K562 (cell line): Measurements from ENCODE around the gene PTTG1IP. TPM values are rescaled to one million over a fixed set of nuclear protein-coding genes. Genes with fewer than 3 reads are reported as not detected.
A peak's percentile ranks its signal among the peaks of the same experiment; 100 is the strongest.

Experiments used
- CHD1 ChIP-seq: fragments of 200-600 bp; sonication (generic); IDR thresholded peaks from one replicate; pipeline ENCODE4 v1.6.1; 2012; ENCODE audit warnings: mild to moderate bottlenecking, moderate library complexity, low read length, inconsistent platforms
- DDX20 ChIP-seq: fragments of 450-650 bp; IDR thresholded peaks from 2 replicates; pipeline ENCODE4 v1.6.1; 2016; ENCODE audit warnings: missing genetic modification characterization, low read depth, mild to moderate bottlenecking, missing compliant biosample characterization, moderate library complexity
- ESRRB ChIP-seq: fragments of 250-450 bp; sonication (Bioruptor Pico); IDR thresholded peaks from 2 replicates; pipeline ENCODE4 v1.5.0; 2020; ENCODE audit warnings: mild to moderate bottlenecking, moderate library complexity, borderline replicate concordance
- KDM2B ChIP-seq: fragments of 250-450 bp; sonication (Bioruptor Pico); IDR thresholded peaks from 2 replicates; pipeline ENCODE4 v1.8.0; 2021; ENCODE audit warnings: mild to moderate bottlenecking, moderate library complexity
- U2AF2 ChIP-seq: fragments of 200-400 bp; formaldehyde crosslinking; optimal IDR thresholded peaks from 2 replicates; pipeline ENCODE3; 2017; ENCODE audit warnings: low read depth, mild to moderate bottlenecking, low read length
- YBX1 ChIP-seq: fragments of 450-650 bp; IDR thresholded peaks from 2 replicates; pipeline ENCODE4 v1.7.1; 2016; ENCODE audit warnings: mild to moderate bottlenecking
- ZFX ChIP-seq: sonication (generic); formaldehyde crosslinking; IDR thresholded peaks from 2 replicates; pipeline ENCODE4 v1.8.0; 2022; ENCODE audit warnings: mild to moderate bottlenecking, missing genetic modification reagents, moderate library complexity
- ZNF274 ChIP-seq: IDR thresholded peaks from 2 replicates; pipeline ENCODE4 v1.6.1; 2011; ENCODE audit warnings: low read depth, mild to moderate bottlenecking, low read length, moderate library complexity, borderline replicate concordance
- polyA plus RNA-seq, 8 experiments: library from polyadenylated mRNA; depleted of rRNA in 4 of 8; stranded (reverse) in 5 of 8; unstranded in 3 of 8; fragments of >200 nt; fragmentation: Nextera tagmentation in 2 of 8; fragmentation: Illumina TruSeq in 1 of 8; extraction: Ambion mirVana in 2 of 8; extraction: Trizol in 1 of 8; gene quantifications; 2 replicates each; pipeline versions ENCODE4 v1.2.1 to v1.2.3, GENCODE V29; 2011 to 2014; ENCODE audit warnings: inconsistent platforms in 1 of 8, missing spikeins in 1 of 8
- total RNA-seq, 7 experiments: library from RNA; depleted of rRNA in 6 of 7; stranded (reverse); fragments of >200 nt in 6 of 7; fragmentation: Illumina TruSeq in 2 of 7; extraction: Trizol in 2 of 7; gene quantifications; 2 replicates each; pipeline versions ENCODE4 v1.2.1 to v1.2.3, GENCODE V29; 2011 to 2021; ENCODE audit warnings: low replicate concordance in 1 of 7
- TF ChIP-seq, protein P1 (sequence below): sonication (generic); formaldehyde crosslinking; IDR thresholded peaks from 2 replicates; pipeline ENCODE4 v1.8.0; 2023; ENCODE audit warnings: mild to moderate bottlenecking, missing genetic modification reagents
- TF ChIP-seq, protein P2 (sequence below), 2 experiments: fragments of 450-650 bp in 1 of 2; sonication (generic) in 1 of 2; formaldehyde crosslinking in 1 of 2; IDR thresholded peaks; 2 replicates each; pipeline versions ENCODE4 v1.7.1 to v1.9.0; 2016 to 2022; ENCODE audit warnings: inconsistent platforms in 1 of 2, mild to moderate bottlenecking in 1 of 2, missing genetic modification reagents in 1 of 2
- TF ChIP-seq, protein P3 (sequence below): fragments of 250-450 bp; sonication (Bioruptor Pico); IDR thresholded peaks from 2 replicates; pipeline ENCODE4 v1.8.0; 2022; ENCODE audit warnings: moderate library complexity, mild to moderate bottlenecking, inconsistent platforms
- TF ChIP-seq, protein P4 (sequence below): sonication (generic); IDR thresholded peaks from 2 replicates; pipeline ENCODE4 v1.6.1; 2016

Gene PTTG1IP
- total and polyA plus RNA-seq, 9 of the 15 experiments (the other 6 are each of a cell fraction or from before 2014, with no cell fraction given) = 5.0 to 99.3 (median 82.4) TPM

DNA sequence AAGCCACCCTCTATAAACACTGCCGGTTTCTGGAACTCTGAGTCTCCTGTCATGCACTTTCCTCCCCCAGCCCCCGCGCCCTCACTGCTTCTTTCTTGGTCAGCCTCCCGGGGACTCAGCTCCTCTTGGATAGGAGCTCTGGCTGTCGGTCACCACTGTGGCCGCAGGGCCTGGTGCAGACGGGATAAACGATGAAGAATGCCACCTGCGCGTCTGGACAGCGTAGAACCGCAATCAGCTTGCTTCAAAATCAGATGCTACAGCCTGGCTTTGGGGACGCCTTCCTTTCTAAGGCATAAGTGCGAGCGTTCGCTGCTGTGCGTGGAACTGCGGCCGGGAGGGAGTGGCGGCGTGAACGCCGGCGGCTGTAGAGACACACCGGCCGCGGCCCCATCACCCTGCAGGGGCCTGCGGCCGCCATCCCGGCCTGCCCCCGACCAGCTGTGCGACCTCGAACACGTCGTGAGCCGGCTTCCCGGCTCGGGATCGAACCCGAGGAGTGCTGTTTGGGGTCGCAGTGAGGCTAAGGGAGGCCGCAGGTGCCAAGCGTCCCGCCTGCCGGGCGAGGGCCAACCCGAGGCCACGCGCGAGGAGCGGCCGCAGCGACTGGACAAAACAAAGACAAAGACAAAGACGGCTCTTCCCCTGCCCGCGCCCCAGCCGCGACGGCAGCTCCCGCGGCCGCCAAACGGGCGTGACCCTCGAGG is 688 bp downstream of the PTTG1IP start (continued):
- TF ChIP-seq, protein P1, sequence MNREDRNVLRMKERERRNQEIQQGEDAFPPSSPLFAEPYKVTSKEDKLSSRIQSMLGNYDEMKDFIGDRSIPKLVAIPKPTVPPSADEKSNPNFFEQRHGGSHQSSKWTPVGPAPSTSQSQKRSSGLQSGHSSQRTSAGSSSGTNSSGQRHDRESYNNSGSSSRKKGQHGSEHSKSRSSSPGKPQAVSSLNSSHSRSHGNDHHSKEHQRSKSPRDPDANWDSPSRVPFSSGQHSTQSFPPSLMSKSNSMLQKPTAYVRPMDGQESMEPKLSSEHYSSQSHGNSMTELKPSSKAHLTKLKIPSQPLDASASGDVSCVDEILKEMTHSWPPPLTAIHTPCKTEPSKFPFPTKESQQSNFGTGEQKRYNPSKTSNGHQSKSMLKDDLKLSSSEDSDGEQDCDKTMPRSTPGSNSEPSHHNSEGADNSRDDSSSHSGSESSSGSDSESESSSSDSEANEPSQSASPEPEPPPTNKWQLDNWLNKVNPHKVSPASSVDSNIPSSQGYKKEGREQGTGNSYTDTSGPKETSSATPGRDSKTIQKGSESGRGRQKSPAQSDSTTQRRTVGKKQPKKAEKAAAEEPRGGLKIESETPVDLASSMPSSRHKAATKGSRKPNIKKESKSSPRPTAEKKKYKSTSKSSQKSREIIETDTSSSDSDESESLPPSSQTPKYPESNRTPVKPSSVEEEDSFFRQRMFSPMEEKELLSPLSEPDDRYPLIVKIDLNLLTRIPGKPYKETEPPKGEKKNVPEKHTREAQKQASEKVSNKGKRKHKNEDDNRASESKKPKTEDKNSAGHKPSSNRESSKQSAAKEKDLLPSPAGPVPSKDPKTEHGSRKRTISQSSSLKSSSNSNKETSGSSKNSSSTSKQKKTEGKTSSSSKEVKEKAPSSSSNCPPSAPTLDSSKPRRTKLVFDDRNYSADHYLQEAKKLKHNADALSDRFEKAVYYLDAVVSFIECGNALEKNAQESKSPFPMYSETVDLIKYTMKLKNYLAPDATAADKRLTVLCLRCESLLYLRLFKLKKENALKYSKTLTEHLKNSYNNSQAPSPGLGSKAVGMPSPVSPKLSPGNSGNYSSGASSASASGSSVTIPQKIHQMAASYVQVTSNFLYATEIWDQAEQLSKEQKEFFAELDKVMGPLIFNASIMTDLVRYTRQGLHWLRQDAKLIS (CRISPR knock-in tag) = 0 out of 2 replicates have a peak, but pooled peaks have one; percentile 67
- TF ChIP-seq KDM2B (CRISPR knock-in tag) = 0 out of 2 replicates have a peak, but pooled peaks have one; percentile 7
- peak; percentile 61; the same call in 1 of the 2 replicates for TF ChIP-seq ZFX (CRISPR knock-in tag)
- TF ChIP-seq DDX20 = no peak
- no peak for TF ChIP-seq YBX1
- TF ChIP-seq, protein P2, sequence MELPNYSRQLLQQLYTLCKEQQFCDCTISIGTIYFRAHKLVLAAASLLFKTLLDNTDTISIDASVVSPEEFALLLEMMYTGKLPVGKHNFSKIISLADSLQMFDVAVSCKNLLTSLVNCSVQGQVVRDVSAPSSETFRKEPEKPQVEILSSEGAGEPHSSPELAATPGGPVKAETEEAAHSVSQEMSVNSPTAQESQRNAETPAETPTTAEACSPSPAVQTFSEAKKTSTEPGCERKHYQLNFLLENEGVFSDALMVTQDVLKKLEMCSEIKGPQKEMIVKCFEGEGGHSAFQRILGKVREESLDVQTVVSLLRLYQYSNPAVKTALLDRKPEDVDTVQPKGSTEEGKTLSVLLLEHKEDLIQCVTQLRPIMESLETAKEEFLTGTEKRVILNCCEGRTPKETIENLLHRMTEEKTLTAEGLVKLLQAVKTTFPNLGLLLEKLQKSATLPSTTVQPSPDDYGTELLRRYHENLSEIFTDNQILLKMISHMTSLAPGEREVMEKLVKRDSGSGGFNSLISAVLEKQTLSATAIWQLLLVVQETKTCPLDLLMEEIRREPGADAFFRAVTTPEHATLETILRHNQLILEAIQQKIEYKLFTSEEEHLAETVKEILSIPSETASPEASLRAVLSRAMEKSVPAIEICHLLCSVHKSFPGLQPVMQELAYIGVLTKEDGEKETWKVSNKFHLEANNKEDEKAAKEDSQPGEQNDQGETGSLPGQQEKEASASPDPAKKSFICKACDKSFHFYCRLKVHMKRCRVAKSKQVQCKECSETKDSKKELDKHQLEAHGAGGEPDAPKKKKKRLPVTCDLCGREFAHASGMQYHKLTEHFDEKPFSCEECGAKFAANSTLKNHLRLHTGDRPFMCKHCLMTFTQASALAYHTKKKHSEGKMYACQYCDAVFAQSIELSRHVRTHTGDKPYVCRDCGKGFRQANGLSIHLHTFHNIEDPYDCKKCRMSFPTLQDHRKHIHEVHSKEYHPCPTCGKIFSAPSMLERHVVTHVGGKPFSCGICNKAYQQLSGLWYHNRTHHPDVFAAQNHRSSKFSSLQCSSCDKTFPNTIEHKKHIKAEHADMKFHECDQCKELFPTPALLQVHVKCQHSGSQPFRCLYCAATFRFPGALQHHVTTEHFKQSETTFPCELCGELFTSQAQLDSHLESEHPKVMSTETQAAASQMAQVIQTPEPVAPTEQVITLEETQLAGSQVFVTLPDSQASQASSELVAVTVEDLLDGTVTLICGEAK (IDR thresholded peaks at IDR 0.05) = no peak
- TF ChIP-seq, protein P2 (CRISPR knock-in tag; IDR thresholded peaks at IDR 0.05) = no peak
- TF ChIP-seq, protein P3, sequence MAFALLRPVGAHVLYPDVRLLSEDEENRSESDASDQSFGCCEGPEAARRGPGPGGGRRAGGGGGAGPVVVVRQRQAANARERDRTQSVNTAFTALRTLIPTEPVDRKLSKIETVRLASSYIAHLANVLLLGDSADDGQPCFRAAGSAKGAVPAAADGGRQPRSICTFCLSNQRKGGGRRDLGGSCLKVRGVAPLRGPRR = no peak
- no peak for TF ChIP-seq ESRRB
- TF ChIP-seq U2AF2 = no peak
- no peak for TF ChIP-seq ZNF274
- TF ChIP-seq CHD1 = peak; percentile 31
- TF ChIP-seq, protein P4, sequence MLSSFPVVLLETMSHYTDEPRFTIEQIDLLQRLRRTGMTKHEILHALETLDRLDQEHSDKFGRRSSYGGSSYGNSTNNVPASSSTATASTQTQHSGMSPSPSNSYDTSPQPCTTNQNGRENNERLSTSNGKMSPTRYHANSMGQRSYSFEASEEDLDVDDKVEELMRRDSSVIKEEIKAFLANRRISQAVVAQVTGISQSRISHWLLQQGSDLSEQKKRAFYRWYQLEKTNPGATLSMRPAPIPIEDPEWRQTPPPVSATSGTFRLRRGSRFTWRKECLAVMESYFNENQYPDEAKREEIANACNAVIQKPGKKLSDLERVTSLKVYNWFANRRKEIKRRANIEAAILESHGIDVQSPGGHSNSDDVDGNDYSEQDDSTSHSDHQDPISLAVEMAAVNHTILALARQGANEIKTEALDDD = no peak
